Fibroblast of lung (primary cell): ENCODE measurements around the gene METTL26. TPM values are rescaled to one million over a fixed set of nuclear protein-coding genes. Genes with fewer than 3 reads are reported as not detected.

Experiments
- DNase-seq, 2 donors: peaks; one replicate each; pipeline versions ENCODE4 v3.0.0 to v3.0.0-alpha.2; 2010; ENCODE audit warnings: low read depth in 2 of 2
- H2AFZ ChIP-seq: 2 replicates; pipeline ENCODE4 v1.5.1; 2012; ENCODE audit warnings: low read length, control low read depth, inconsistent platforms
- H3K27ac ChIP-seq: 2 replicates; pipeline ENCODE4 v1.5.1; 2011; ENCODE audit warnings: low read length, control low read depth; ENCODE audit not compliant: insufficient read depth
- H3K27me3 ChIP-seq: 2 replicates; pipeline ENCODE4 v1.5.1; 2011; ENCODE audit warnings: mild to moderate bottlenecking, low read length; ENCODE audit not compliant: control insufficient read depth, insufficient read depth
- H3K36me3 ChIP-seq: 2 replicates; pipeline ENCODE4 v1.5.1; 2011; ENCODE audit warnings: low read length; ENCODE audit not compliant: control insufficient read depth, insufficient read depth
- H3K4me1 ChIP-seq: 2 replicates; pipeline ENCODE4 v1.5.1; 2011; ENCODE audit warnings: low read length; ENCODE audit not compliant: control insufficient read depth, insufficient read depth; ENCODE audit errors: extremely low read depth
- H3K4me2 ChIP-seq: 2 replicates; pipeline ENCODE4 v1.5.1; 2011; ENCODE audit warnings: low read length, control low read depth; ENCODE audit not compliant: insufficient read depth; ENCODE audit errors: extremely low read depth
- H3K4me3 ChIP-seq, 4 experiments: fragments of 200-600 bp in 1 of 4; sonication (generic) in 1 of 4; replicated peaks in 1 of 4; 2 replicates each; pipeline ENCODE4 v1.5.1; 2011 to 2016; ENCODE audit warnings: low read length in 4 of 4, low read depth in 3 of 4, mild to moderate bottlenecking in 3 of 4, control low read depth in 2 of 4, inconsistent platforms in 1 of 4, mixed read lengths in 1 of 4; ENCODE audit not compliant: insufficient read depth in 1 of 4; ENCODE audit errors: control extremely low read depth in 1 of 4
- H3K79me2 ChIP-seq: 2 replicates; pipeline ENCODE4 v1.5.1; 2012; ENCODE audit warnings: mild to moderate bottlenecking, low read length, inconsistent platforms; ENCODE audit not compliant: control insufficient read depth, insufficient read depth
- H3K9ac ChIP-seq: 2 replicates; pipeline ENCODE4 v1.5.1; 2011; ENCODE audit warnings: mild to moderate bottlenecking, low read length, control low read depth; ENCODE audit not compliant: insufficient read depth
- H3K9me3 ChIP-seq: 2 replicates; pipeline ENCODE4 v1.5.1; 2012; ENCODE audit warnings: low read depth, low read length; ENCODE audit not compliant: control insufficient read depth, insufficient read depth
- H4K20me1 ChIP-seq: 2 replicates; pipeline ENCODE4 v1.5.1; 2011; ENCODE audit warnings: low read length; ENCODE audit not compliant: control insufficient read depth, insufficient read depth; ENCODE audit errors: extremely low read depth
- EZH2 ChIP-seq: IDR thresholded peaks from 2 replicates; pipeline ENCODE4 v1.5.1; 2012; ENCODE audit warnings: low read length, control low read depth, mild to moderate bottlenecking; ENCODE audit errors: missing control alignments
- polyA plus RNA-seq, 2 donors: library from polyadenylated mRNA; depleted of rRNA in 1 of 2; stranded (reverse) in 1 of 2; unstranded in 1 of 2; fragments of >200 nt; gene quantifications; 2 replicates each; pipeline ENCODE4 v1.2.1, GENCODE V29; 2011 to 2012; ENCODE audit warnings: missing spikeins in 1 of 2
- total RNA-seq: library from RNA; depleted of rRNA; stranded (reverse); fragments of >200 nt; gene quantifications from 2 replicates; pipeline ENCODE4 v1.2.1, GENCODE V29; 2014
- TF ChIP-seq, protein P1 (sequence below), 2 donors: IDR thresholded peaks in 1 of 2; conservative IDR thresholded peaks in 1 of 2; 1 replicate in 1 of 2; 2 replicates in 1 of 2; pipeline ENCODE4 v1.5.1; 2011 to 2012; ENCODE audit warnings: low read length in 2 of 2, control low read depth in 1 of 2, inconsistent platforms in 1 of 2, low read depth in 1 of 2, mild to moderate bottlenecking in 1 of 2

METTL26 gene
- total and polyA plus RNA-seq, 2 donors (not counting 1 experiment from before 2014, with no cell fraction given), result 39.2 to 71.7 TPM

GRCh38 chr16:649631-650030, 13.5 kb upstream of the METTL26 start:
- Histone ChIP-seq H3K27me3 (no peaks in the 10 kb centered on the region), H3K9ac (peak overlapping the region; percentile 83), H3K27ac (peak overlapping the region; percentile 88), H3K4me1 (peaks cover 7% of the 10 kb centered on the region), H2AFZ (no peak overlapping the region), H4K20me1 (no peaks in the 10 kb centered on the region), H3K79me2 (peaks cover 6% of the 10 kb centered on the region), H3K36me3 (peaks cover 6% of the 10 kb centered on the region), H3K9me3 (no peaks in the 10 kb centered on the region), H3K4me2 (peak overlapping the region; percentile 79), H3K4me3 (peak overlapping the region in 3 of 4 experiments; percentile 58 to 74 (median 70))
- TF ChIP-seq EZH2, result no peak
- TF ChIP-seq, protein P1, sequence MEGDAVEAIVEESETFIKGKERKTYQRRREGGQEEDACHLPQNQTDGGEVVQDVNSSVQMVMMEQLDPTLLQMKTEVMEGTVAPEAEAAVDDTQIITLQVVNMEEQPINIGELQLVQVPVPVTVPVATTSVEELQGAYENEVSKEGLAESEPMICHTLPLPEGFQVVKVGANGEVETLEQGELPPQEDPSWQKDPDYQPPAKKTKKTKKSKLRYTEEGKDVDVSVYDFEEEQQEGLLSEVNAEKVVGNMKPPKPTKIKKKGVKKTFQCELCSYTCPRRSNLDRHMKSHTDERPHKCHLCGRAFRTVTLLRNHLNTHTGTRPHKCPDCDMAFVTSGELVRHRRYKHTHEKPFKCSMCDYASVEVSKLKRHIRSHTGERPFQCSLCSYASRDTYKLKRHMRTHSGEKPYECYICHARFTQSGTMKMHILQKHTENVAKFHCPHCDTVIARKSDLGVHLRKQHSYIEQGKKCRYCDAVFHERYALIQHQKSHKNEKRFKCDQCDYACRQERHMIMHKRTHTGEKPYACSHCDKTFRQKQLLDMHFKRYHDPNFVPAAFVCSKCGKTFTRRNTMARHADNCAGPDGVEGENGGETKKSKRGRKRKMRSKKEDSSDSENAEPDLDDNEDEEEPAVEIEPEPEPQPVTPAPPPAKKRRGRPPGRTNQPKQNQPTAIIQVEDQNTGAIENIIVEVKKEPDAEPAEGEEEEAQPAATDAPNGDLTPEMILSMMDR (conservative IDR thresholded peaks at IDR 0.05 in 1 of 2, IDR thresholded peaks at IDR 0.05 in 1 of 2; ENCODE audit: low read depth in 1 of 2, low read length in 2 of 2), result no peak
- DNase-seq, result no peak

DNA sequence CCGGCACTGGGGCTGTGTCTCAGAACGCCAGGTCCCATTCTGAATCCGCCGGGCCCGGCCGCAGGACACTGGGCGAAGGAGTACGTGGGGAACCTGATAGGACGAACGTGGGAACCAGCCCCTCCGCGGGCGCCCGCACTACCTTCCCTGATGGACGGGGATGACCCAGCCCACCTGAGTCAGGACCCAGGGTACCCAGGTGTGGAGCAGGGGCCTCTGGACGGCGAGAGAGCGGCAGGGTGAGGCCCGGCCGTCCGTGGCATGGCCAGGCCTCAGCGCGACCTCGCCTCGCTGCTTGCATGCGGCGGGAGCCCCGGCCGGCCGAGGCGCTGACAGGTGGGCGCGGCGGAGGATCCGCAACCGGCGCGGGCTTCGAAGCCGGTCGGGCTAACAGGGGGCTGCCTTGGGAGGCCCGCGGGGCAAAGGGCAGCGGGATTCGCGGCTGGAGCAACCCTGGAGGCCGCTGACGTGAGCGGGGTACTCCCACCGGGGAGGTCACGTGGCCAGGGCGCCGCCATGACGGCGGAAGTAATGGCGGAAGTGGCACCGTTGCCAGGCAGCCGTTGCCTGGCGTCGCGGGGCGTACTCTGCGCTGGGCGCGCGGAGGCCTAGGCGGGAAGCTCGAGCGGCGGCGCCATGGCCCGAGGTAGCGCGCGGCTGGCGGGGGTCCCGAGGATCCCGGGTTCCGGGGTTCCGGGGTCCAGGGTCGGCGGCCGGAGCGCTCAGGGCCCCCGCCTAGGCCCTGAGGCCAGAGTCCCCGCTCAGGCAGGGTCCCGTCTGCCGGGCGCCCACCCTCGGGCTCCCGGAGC, 12.9 kb upstream of the METTL26 start, which contains the start of gene WDR90:
WDR90 (plus strand) TSS at position 585 of the 809 bp plus-strand sequence; CDS start at position 637, 52 bp downstream.
- DNase-seq, result peak; percentile 89
- Histone ChIP-seq H3K27ac (peak within 1 kb of the TSS; percentile 88), H3K36me3 (peaks cover 6% of the 10 kb centered on the region), H3K4me2 (peak within 1 kb of the TSS; percentile 98), H3K9me3 (no peaks in the 10 kb centered on the region), H3K27me3 (no peaks in the 10 kb centered on the region), H2AFZ (peak within 1 kb of the TSS; percentile 14), H3K4me3 (peak within 1 kb of the TSS; percentile 58 to 74 (median 68)), H4K20me1 (no peaks in the 10 kb centered on the region), H3K79me2 (peaks cover 6% of the 10 kb centered on the region), H3K4me1 (peaks cover 7% of the 10 kb centered on the region), H3K9ac (peak within 1 kb of the TSS; percentile 83)
- TF ChIP-seq EZH2, result no peak
- TF ChIP-seq, protein P1 (conservative IDR thresholded peaks at IDR 0.05 in 1 of 2, IDR thresholded peaks at IDR 0.05 in 1 of 2; ENCODE audit: low read depth in 1 of 2, low read length in 2 of 2), result no peak

- no peaks in the 10 kb centered on the region for H3K27me3 ChIP-seq
- no peak for DNase-seq
- peak overlapping the region; percentile 98 for H3K4me2 ChIP-seq
- H3K9me3 ChIP-seq, result no peaks in the 10 kb centered on the region
- peaks cover 2% of the 10 kb centered on the region for H3K36me3 ChIP-seq
- peak overlapping the region; percentile 88 for H3K27ac ChIP-seq
- peaks cover 8% of the 10 kb centered on the region for H3K4me1 ChIP-seq
- peaks cover 6% of the 10 kb centered on the region for H3K79me2 ChIP-seq
- H4K20me1 ChIP-seq, result no peaks in the 10 kb centered on the region
- H2AFZ ChIP-seq, result no peak overlapping the region
- no peak for TF ChIP-seq EZH2
- TF ChIP-seq, protein P1 (conservative IDR thresholded peaks at IDR 0.05 in 1 of 2, IDR thresholded peaks at IDR 0.05 in 1 of 2; ENCODE audit: low read depth in 1 of 2, low read length in 2 of 2), result peak; percentile 18 to 26
- peak overlapping the region; percentile 83 for H3K9ac ChIP-seq
- peak overlapping the region; percentile 58 to 74 (median 68) for H3K4me3 ChIP-seq
Observed at GRCh38 chr16:648071-648780, 12.1 kb upstream of the METTL26 start.
